Measurements from ENCODE around the gene GLMN.

The GLMN gene

GRCh38 chr1:92326681-92327080 is 27.9 kb upstream of the GLMN start:
- Histone ChIP-seq H3K4me3 (no peak overlapping the region; a peak in 1 of 20 replicates), H3K4me1 (no peaks in the 10 kb centered on the region), H3K27ac (no peak overlapping the region), H3K4me2 (no peak overlapping the region), H3K36me3 (peaks cover 76 to 89% (median 84%) of the 10 kb centered on the region in 11 experiments), H4K20me1 (no peaks in the 10 kb centered on the region), H3K9ac (no peak overlapping the region), H3K27me3 (no peaks in the 10 kb centered on the region), H3K9me3 (replicated peaks in 1 of 11) (peaks cover 38 to 56% (median 43%) of the 10 kb centered on the region in 11 experiments)
- TF ChIP-seq Cebpa-rat (IDR thresholded peaks at IDR 0.05), result no peak

- Histone ChIP-seq H3K4me3 (no peak overlapping the region), H3K27ac (no peak overlapping the region), H3K4me2 (no peak overlapping the region), H3K36me3 (peaks cover 77 to 95% (median 90%) of the 10 kb centered on the region in 11 experiments), H3K27me3 (no peaks in the 10 kb centered on the region), H3K4me1 (no peaks in the 10 kb centered on the region), H4K20me1 (no peaks in the 10 kb centered on the region), H3K9me3 (replicated peaks in 1 of 11) (peaks cover 38 to 51% (median 43%) of the 10 kb centered on the region in 11 experiments), H3K9ac (no peak overlapping the region)
- TF ChIP-seq Cebpa-rat (IDR thresholded peaks at IDR 0.05), result no peak
Observed at GRCh38 chr1:92324784-92325183, 26.0 kb upstream of the GLMN start.

- H3K4me2 ChIP-seq, result no peak overlapping the region
Observed at GRCh38 chr1:92323473-92324453, 25.0 kb upstream of the GLMN start.

GRCh38 chr1:92317836-92318493 is 19.2 kb upstream of the GLMN start:
- Histone ChIP-seq H3K4me2 (no peak overlapping the region), H3K36me3 (peaks cover 34 to 82% (median 58%) of the 10 kb centered on the region in 11 experiments), H3K4me3 (no peak overlapping the region), H3K9ac (no peak overlapping the region), H4K20me1 (no peaks in the 10 kb centered on the region), H3K27me3 (no peaks in the 10 kb centered on the region), H3K27ac (no peak overlapping the region), H3K9me3 (replicated peaks in 1 of 11) (peaks cover 0 to 6% (median 4%) of the 10 kb centered on the region in 11 experiments; a peak in 8 of 22 replicates), H3K4me1 (no peaks in the 10 kb centered on the region)
- no peak for TF ChIP-seq Cebpa-rat (IDR thresholded peaks at IDR 0.05)

More at GRCh38 chr1:92323473-92324453, 25.0 kb upstream of the GLMN start:
- TF ChIP-seq Cebpa-rat (IDR thresholded peaks at IDR 0.05), result no peak
- Histone ChIP-seq H3K4me3 (no peak overlapping the region), H4K20me1 (no peaks in the 10 kb centered on the region), H3K9me3 (replicated peaks in 1 of 11) (peaks cover 30 to 41% (median 36%) of the 10 kb centered on the region in 11 experiments), H3K9ac (no peak overlapping the region), H3K27ac (no peak overlapping the region), H3K4me1 (no peaks in the 10 kb centered on the region), H3K27me3 (no peaks in the 10 kb centered on the region), H3K36me3 (peaks cover 77 to 95% (median 89%) of the 10 kb centered on the region in 11 experiments)

- peaks cover 0 to 12% (median 6%) of the 10 kb centered on the region in 11 experiments; a peak in 10 of 22 replicates for H3K9me3 ChIP-seq (replicated peaks in 1 of 11)
- no peak overlapping the region for H3K4me2 ChIP-seq
- H3K9ac ChIP-seq, result no peak overlapping the region
- no peaks in the 10 kb centered on the region for H3K27me3 ChIP-seq
- H4K20me1 ChIP-seq, result no peaks in the 10 kb centered on the region
- H3K27ac ChIP-seq, result no peak overlapping the region
- no peaks in the 10 kb centered on the region for H3K4me1 ChIP-seq
- no peak for TF ChIP-seq Cebpa-rat (IDR thresholded peaks at IDR 0.05)
- H3K36me3 ChIP-seq, result peaks cover 43 to 83% (median 63%) of the 10 kb centered on the region in 11 experiments
- H3K4me3 ChIP-seq, result no peak overlapping the region
Observed at GRCh38 chr1:92315766-92316599, 17.2 kb upstream of the GLMN start.

GRCh38 chr1:92314024-92314423 is 15.2 kb upstream of the GLMN start:
- no peak overlapping the region for H3K9ac ChIP-seq
- peaks cover 0 to 12% (median 6%) of the 10 kb centered on the region in 11 experiments; a peak in 10 of 22 replicates for H3K9me3 ChIP-seq (replicated peaks in 1 of 11)
- no peaks in the 10 kb centered on the region for H3K4me1 ChIP-seq
- H3K4me3 ChIP-seq, result no peak overlapping the region
- no peaks in the 10 kb centered on the region; a peak in 1 of 22 replicates for H4K20me1 ChIP-seq
- no peak for TF ChIP-seq Cebpa-rat (IDR thresholded peaks at IDR 0.05)
- H3K27me3 ChIP-seq, result no peaks in the 10 kb centered on the region
- no peak overlapping the region for H3K4me2 ChIP-seq
- H3K27ac ChIP-seq, result no peak overlapping the region
- peaks cover 24 to 80% (median 46%) of the 10 kb centered on the region in 11 experiments for H3K36me3 ChIP-seq

GRCh38 chr1:92310185-92310597 is 11.4 kb upstream of the GLMN start:
- TF ChIP-seq Cebpa-rat (IDR thresholded peaks at IDR 0.05), result no peak
- H4K20me1 ChIP-seq, result no peaks in the 10 kb centered on the region; a peak in 2 of 22 replicates
- H3K36me3 ChIP-seq, result peaks cover 52 to 96% (median 72%) of the 10 kb centered on the region in 11 experiments
- no peak overlapping the region for H3K27ac ChIP-seq
- H3K27me3 ChIP-seq, result no peaks in the 10 kb centered on the region
- H3K9ac ChIP-seq, result no peak overlapping the region
- H3K4me3 ChIP-seq, result no peak overlapping the region
- peaks cover 0 to 12% (median 6%) of the 10 kb centered on the region in 11 experiments; a peak in 10 of 22 replicates for H3K9me3 ChIP-seq (replicated peaks in 1 of 11)
- no peaks in the 10 kb centered on the region for H3K4me1 ChIP-seq
- no peak overlapping the region for H3K4me2 ChIP-seq

GRCh38 chr1:92307980-92308379 is 9.2 kb upstream of the GLMN start:
- Histone ChIP-seq H3K4me2 (no peak overlapping the region), H3K4me1 (no peaks in the 10 kb centered on the region), H4K20me1 (no peaks in the 10 kb centered on the region; a peak in 2 of 22 replicates), H3K9me3 (replicated peaks in 1 of 11) (peaks cover 0 to 7% (median 4%) of the 10 kb centered on the region in 11 experiments; a peak in 10 of 22 replicates), H3K27ac (no peak overlapping the region), H3K36me3 (peaks cover 52 to 96% (median 79%) of the 10 kb centered on the region in 11 experiments), H3K4me3 (no peak overlapping the region), H3K27me3 (no peaks in the 10 kb centered on the region), H3K9ac (no peak overlapping the region)
- no peak for TF ChIP-seq Cebpa-rat (IDR thresholded peaks at IDR 0.05)
